SK-N-SH treated with all-trans-retinoic acid at 6 μM for 48 hours (cell line): ENCODE data around the gene DEDD2.
A peak's percentile ranks its signal among the peaks of the same experiment; 100 is the strongest.

Source experiments
- ATAC-seq: fragments of 200-7000 bp; cut with Tn5 transposase; 3 replicates; pipeline ENCODE4 v1.9.1; 2020; ENCODE audit warnings: mild to moderate bottlenecking, moderate library complexity
- ARNTL ChIP-seq: fragments of 450-650 bp; formaldehyde crosslinking; IDR thresholded peaks from 2 replicates; pipeline ENCODE4 v1.5.0; 2020; ENCODE audit warnings: low read depth, mild to moderate bottlenecking, moderate library complexity, borderline replicate concordance
- BACH2 ChIP-seq: fragments of 250-450 bp; sonication (Bioruptor Pico); IDR thresholded peaks from 2 replicates; pipeline ENCODE4 v1.9.0; 2021; ENCODE audit warnings: mild to moderate bottlenecking, borderline replicate concordance
- CSDC2 ChIP-seq: fragments of 250-450 bp; sonication (Bioruptor Pico); IDR thresholded peaks from 2 replicates; pipeline ENCODE4 v1.5.0; 2020; ENCODE audit warnings: mild to moderate bottlenecking, moderate library complexity
- ESRRG ChIP-seq: fragments of 250-450 bp; sonication (Bioruptor Pico); IDR thresholded peaks from 2 replicates; pipeline ENCODE4 v1.6.1; 2021; ENCODE audit warnings: mild to moderate bottlenecking
- ISL1 ChIP-seq: fragments of 250-450 bp; sonication (Bioruptor Pico); IDR thresholded peaks from 2 replicates; pipeline ENCODE4 v2.1.2; 2022; ENCODE audit warnings: mild to moderate bottlenecking, moderate library complexity
- PPARA ChIP-seq: fragments of 250-450 bp; sonication (Bioruptor Pico); IDR thresholded peaks from 2 replicates; pipeline ENCODE4 v1.5.0; 2020; ENCODE audit warnings: mild to moderate bottlenecking, borderline replicate concordance
- RARB ChIP-seq: fragments of 250-450 bp; sonication (Bioruptor Pico); IDR thresholded peaks from 2 replicates; pipeline ENCODE4 v1.8.0; 2021; ENCODE audit warnings: mild to moderate bottlenecking, moderate library complexity
- SNAI2 ChIP-seq: fragments of 250-450 bp; sonication (Bioruptor Pico); IDR thresholded peaks from 2 replicates; pipeline ENCODE4 v1.5.0; 2020; ENCODE audit warnings: mild to moderate bottlenecking, moderate library complexity
- TCF4 ChIP-seq: fragments of 250-450 bp; sonication (Bioruptor Pico); IDR thresholded peaks from 2 replicates; pipeline ENCODE4 v1.8.0; 2021; ENCODE audit warnings: mild to moderate bottlenecking, moderate library complexity, borderline replicate concordance
- TOX ChIP-seq: fragments of 250-450 bp; sonication (Bioruptor Pico); IDR thresholded peaks from 2 replicates; pipeline ENCODE4 v1.8.0; 2021; ENCODE audit warnings: mild to moderate bottlenecking, moderate library complexity, borderline replicate concordance
- ZFP3 ChIP-seq: fragments of 250-450 bp; sonication (Bioruptor Pico); IDR thresholded peaks from 2 replicates; pipeline ENCODE4 v1.5.0; 2020; ENCODE audit warnings: mild to moderate bottlenecking, moderate library complexity
- ZFP30 ChIP-seq: fragments of 450-650 bp; formaldehyde crosslinking; IDR thresholded peaks from 2 replicates; pipeline ENCODE4 v1.5.0; 2022; ENCODE audit warnings: mild to moderate bottlenecking, moderate library complexity
- ZNF8 ChIP-seq: fragments of 450-650 bp; formaldehyde crosslinking; IDR thresholded peaks from 2 replicates; pipeline ENCODE4 v1.5.0; 2020; ENCODE audit warnings: mild to moderate bottlenecking, moderate library complexity
- TF ChIP-seq, protein P1 (sequence below): fragments of 250-450 bp; sonication (Bioruptor Pico); IDR thresholded peaks from 2 replicates; pipeline ENCODE4 v1.5.0; 2020; ENCODE audit warnings: mild to moderate bottlenecking, moderate library complexity
- TF ChIP-seq, protein P2 (sequence below): fragments of 250-450 bp; sonication (Bioruptor Pico); IDR thresholded peaks from 2 replicates; pipeline ENCODE4 v1.8.0; 2020; ENCODE audit warnings: mild to moderate bottlenecking, moderate library complexity, borderline replicate concordance
- TF ChIP-seq, protein P3 (sequence below): fragments of 250-450 bp; sonication (Bioruptor Pico); IDR thresholded peaks from 2 replicates; pipeline ENCODE4 v1.5.1; 2021; ENCODE audit warnings: mild to moderate bottlenecking, moderate library complexity
- TF ChIP-seq, protein P4 (sequence below): fragments of 250-450 bp; sonication (Bioruptor Pico); IDR thresholded peaks from 2 replicates; pipeline ENCODE4 v1.8.0; 2021; ENCODE audit warnings: low read depth, mild to moderate bottlenecking, moderate library complexity, borderline replicate concordance

The DEDD2 gene

DNA sequence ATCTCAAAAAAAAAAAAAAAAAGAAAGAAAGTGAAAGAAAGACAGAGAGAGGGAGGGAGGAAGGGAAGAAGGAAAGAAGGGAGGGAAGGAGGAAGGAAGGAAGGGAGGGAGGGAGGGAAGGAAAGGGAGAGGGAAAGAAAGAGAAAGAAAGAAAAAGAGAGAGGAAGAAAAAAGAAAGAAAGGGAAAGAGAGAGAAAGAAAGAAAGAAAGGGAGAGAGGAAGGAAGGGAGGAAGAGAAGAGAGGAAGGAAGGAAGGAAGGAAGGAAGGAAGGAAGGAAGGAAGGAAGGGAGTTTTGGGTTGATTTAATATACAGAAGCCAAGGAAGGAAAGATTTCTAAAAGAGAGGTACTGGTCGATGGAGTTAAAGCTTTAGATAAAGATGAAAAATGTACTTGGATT is 28.8 kb downstream of the DEDD2 start (continued):
- TF ChIP-seq, protein P1, sequence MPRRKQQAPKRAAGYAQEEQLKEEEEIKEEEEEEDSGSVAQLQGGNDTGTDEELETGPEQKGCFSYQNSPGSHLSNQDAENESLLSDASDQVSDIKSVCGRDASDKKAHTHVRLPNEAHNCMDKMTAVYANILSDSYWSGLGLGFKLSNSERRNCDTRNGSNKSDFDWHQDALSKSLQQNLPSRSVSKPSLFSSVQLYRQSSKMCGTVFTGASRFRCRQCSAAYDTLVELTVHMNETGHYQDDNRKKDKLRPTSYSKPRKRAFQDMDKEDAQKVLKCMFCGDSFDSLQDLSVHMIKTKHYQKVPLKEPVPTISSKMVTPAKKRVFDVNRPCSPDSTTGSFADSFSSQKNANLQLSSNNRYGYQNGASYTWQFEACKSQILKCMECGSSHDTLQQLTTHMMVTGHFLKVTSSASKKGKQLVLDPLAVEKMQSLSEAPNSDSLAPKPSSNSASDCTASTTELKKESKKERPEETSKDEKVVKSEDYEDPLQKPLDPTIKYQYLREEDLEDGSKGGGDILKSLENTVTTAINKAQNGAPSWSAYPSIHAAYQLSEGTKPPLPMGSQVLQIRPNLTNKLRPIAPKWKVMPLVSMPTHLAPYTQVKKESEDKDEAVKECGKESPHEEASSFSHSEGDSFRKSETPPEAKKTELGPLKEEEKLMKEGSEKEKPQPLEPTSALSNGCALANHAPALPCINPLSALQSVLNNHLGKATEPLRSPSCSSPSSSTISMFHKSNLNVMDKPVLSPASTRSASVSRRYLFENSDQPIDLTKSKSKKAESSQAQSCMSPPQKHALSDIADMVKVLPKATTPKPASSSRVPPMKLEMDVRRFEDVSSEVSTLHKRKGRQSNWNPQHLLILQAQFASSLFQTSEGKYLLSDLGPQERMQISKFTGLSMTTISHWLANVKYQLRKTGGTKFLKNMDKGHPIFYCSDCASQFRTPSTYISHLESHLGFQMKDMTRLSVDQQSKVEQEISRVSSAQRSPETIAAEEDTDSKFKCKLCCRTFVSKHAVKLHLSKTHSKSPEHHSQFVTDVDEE (CRISPR knock-in tag), result no peak
- TF ChIP-seq ZFP30 (CRISPR knock-in tag), result no peak

DNA sequence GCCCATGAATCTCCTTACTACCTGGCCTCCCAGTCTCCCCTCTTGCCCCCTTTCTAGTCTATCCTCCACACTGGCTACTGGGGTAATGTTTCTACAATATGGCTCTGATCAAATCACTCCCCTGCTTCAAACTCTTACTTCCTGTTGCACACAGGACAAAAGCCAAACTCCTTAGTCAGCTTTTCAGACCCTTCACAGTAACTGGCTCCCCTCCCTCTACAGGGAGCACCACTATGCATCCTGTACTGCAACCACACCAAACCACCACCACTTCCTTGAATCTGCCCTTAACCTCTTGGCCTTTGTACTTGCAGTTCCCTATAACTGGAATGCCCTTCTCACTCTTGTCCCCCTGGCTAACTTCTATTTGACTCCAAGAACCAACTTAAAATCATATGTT is 32.2 kb downstream of the DEDD2 start:
- no peak for ATAC-seq
- TF ChIP-seq PPARA (CRISPR knock-in tag), result no peak
- TF ChIP-seq TOX (CRISPR knock-in tag), result no peak
- no peak for TF ChIP-seq ZNF8 (CRISPR knock-in tag)
- TF ChIP-seq CSDC2, result no peak
- no peak for TF ChIP-seq ESRRG (CRISPR knock-in tag)
- TF ChIP-seq BACH2 (CRISPR knock-in tag), result no peak
- TF ChIP-seq, protein P2, sequence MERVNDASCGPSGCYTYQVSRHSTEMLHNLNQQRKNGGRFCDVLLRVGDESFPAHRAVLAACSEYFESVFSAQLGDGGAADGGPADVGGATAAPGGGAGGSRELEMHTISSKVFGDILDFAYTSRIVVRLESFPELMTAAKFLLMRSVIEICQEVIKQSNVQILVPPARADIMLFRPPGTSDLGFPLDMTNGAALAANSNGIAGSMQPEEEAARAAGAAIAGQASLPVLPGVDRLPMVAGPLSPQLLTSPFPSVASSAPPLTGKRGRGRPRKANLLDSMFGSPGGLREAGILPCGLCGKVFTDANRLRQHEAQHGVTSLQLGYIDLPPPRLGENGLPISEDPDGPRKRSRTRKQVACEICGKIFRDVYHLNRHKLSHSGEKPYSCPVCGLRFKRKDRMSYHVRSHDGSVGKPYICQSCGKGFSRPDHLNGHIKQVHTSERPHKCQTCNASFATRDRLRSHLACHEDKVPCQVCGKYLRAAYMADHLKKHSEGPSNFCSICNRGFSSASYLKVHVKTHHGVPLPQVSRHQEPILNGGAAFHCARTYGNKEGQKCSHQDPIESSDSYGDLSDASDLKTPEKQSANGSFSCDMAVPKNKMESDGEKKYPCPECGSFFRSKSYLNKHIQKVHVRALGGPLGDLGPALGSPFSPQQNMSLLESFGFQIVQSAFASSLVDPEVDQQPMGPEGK, result no peak
- TF ChIP-seq ARNTL, result no peak

DNA sequence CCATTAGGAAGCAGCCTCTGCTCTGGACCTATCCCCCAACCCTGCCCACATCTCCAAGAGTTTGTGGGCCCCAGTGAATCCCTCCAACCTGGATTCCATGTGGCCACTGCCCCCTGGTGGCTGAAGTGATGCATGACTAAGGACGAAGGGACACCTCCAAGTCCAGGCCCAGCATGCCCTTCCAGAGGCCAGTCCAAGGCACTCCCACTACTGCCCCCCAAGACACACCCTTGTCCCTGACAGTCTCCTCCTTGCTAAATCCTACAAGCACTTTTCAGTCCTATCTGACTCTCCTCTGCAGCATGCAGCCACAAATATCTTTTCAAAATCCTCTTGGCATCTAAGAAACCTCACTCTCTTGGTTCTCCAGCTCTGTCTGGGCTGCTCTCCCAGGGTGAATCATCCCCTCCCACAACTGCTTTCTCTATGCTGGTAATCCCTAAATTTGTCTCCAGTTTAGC is 33.0 kb downstream of the DEDD2 start:
- peak; percentile 97 for ATAC-seq

More for the DNA sequence above, 33.0 kb downstream of the DEDD2 start:
- TF ChIP-seq, protein P1 (CRISPR knock-in tag), result no peak
- no peak for TF ChIP-seq ZFP30 (CRISPR knock-in tag)
- TF ChIP-seq, protein P3, sequence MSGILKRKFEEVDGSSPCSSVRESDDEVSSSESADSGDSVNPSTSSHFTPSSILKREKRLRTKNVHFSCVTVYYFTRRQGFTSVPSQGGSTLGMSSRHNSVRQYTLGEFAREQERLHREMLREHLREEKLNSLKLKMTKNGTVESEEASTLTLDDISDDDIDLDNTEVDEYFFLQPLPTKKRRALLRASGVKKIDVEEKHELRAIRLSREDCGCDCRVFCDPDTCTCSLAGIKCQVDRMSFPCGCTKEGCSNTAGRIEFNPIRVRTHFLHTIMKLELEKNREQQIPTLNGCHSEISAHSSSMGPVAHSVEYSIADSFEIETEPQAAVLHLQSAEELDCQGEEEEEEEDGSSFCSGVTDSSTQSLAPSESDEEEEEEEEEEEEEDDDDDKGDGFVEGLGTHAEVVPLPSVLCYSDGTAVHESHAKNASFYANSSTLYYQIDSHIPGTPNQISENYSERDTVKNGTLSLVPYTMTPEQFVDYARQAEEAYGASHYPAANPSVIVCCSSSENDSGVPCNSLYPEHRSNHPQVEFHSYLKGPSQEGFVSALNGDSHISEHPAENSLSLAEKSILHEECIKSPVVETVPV (CRISPR knock-in tag), result no peak
- TF ChIP-seq ESRRG (CRISPR knock-in tag), result no peak
- no peak for TF ChIP-seq PPARA (CRISPR knock-in tag)
- TF ChIP-seq, protein P2, result no peak
- TF ChIP-seq, protein P4, sequence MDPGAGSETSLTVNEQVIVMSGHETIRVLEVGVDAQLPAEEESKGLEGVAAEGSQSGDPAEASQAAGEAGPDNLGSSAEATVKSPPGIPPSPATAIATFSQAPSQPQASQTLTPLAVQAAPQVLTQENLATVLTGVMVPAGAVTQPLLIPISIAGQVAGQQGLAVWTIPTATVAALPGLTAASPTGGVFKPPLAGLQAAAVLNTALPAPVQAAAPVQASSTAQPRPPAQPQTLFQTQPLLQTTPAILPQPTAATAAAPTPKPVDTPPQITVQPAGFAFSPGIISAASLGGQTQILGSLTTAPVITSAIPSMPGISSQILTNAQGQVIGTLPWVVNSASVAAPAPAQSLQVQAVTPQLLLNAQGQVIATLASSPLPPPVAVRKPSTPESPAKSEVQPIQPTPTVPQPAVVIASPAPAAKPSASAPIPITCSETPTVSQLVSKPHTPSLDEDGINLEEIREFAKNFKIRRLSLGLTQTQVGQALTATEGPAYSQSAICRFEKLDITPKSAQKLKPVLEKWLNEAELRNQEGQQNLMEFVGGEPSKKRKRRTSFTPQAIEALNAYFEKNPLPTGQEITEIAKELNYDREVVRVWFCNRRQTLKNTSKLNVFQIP (CRISPR knock-in tag), result no peak
- TF ChIP-seq TOX (CRISPR knock-in tag), result no peak
- TF ChIP-seq SNAI2, result no peak
- no peak for TF ChIP-seq ZFP3 (CRISPR knock-in tag)
- TF ChIP-seq RARB (CRISPR knock-in tag), result no peak
- TF ChIP-seq ISL1 (CRISPR knock-in tag), result no peak
- no peak for TF ChIP-seq ZNF8 (CRISPR knock-in tag)
- no peak for TF ChIP-seq TCF4
- no peak for TF ChIP-seq BACH2 (CRISPR knock-in tag)
